NCI-H1048 (cell line): ENCODE measurements around the gene MAZ.

Experiments used
- DNase-seq: peaks from one replicate; lab custom pipeline; 2025; lab: John Stamatoyannopoulos, UW

Gene MAZ

DNA sequence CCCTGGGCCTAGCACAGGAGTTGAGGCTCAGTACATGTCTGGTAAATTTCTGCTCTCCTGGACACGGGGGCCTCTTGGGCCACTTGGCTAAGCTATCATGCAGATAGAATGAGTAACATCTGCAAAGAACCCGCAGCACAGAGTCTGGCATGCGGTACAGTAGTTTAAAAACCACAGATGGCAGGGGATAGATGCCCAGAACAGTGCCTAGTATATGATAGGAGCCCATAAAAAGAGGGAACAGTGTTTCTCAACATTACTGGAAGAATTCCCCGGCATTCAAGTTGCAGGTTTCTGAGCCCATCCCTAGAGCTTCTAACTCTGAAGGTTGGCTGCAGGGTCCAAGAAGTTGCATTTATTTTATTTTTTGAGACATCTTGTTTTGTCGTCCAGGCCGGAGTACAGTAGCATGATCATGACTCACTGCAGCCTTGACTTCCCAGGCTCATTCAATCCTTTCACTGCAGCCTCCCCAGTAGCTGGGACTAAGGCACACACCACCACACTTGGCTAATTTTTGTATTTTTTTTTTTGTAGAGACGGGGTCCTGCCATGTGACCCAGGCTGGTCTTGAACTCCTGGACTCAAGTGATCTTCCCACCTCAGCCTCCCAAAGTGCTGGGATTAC lies 50.9 kb downstream of the MAZ start:
- no peak for DNase-seq

GRCh38 chr16:29858149-29858849 lies 52.0 kb downstream of the MAZ start:
- no peak for DNase-seq

GRCh38 chr16:29858974-29859373 lies 52.6 kb downstream of the MAZ start:
- DNase-seq = no peak

- DNase-seq = no peak
Observed at GRCh38 chr16:29860218-29860617, 53.9 kb downstream of the MAZ start.
